Naive thymus-derived CD4-positive, alpha-beta T cell (primary cell): ENCODE measurements around the gene SFMBT2. TPM values are rescaled to one million over a fixed set of nuclear protein-coding genes. Genes with fewer than 3 reads are reported as not detected.

Source experiments
- ATAC-seq: fragments of 150-1000 bp; cut with Tn5 transposase; 2 replicates; pipeline ENCODE4 v1.10.0; 2021; ENCODE audit warnings: mild to moderate bottlenecking, moderate library complexity
- CTCF ChIA-PET: fragments of 350-600 bp; sonication (Branson Sonifier 250); formaldehyde crosslinking; loops from one replicate; lab custom pipeline; 2021; ENCODE audit warnings: antibody characterized with exemption; lab: Charles Lee
- POLR2A ChIA-PET: fragments of 350-600 bp; sonication (Branson Sonifier 250); formaldehyde crosslinking; loops from one replicate; lab custom pipeline; 2021; ENCODE audit warnings: antibody characterized with exemption, inconsistent platforms; lab: Charles Lee
- DNase-seq, 9 donors: peaks; one replicate each; pipeline versions ENCODE4 v3.0.0 to v3.0.0-alpha.2; 2020 to 2022; ENCODE audit warnings: mixed read lengths in 1 of 9
- H3K27ac ChIP-seq: one replicate; pipeline ENCODE4 v1.7.0; 2013; ENCODE audit warnings: mild to moderate bottlenecking, low read depth, low read length, moderate library complexity
- H3K27me3 ChIP-seq, 2 donors: one replicate each; pipeline ENCODE4 v1.7.0; 2013; ENCODE audit warnings: low read length in 2 of 2, mild to moderate bottlenecking in 2 of 2, moderate library complexity in 2 of 2; ENCODE audit not compliant: control insufficient read depth in 2 of 2, insufficient read depth in 2 of 2
- H3K36me3 ChIP-seq, 3 experiments: 1 replicate in 2 of 3; 2 replicates in 1 of 3; pipeline ENCODE4 v1.7.0; 2013; ENCODE audit warnings: low read length in 3 of 3, mild to moderate bottlenecking in 3 of 3, moderate library complexity in 1 of 3; ENCODE audit not compliant: insufficient read depth in 3 of 3, control insufficient read depth in 2 of 3
- H3K4me1 ChIP-seq, 2 donors: one replicate each; pipeline ENCODE4 v1.7.0; 2013; ENCODE audit warnings: low read length in 2 of 2, mild to moderate bottlenecking in 2 of 2, moderate library complexity in 1 of 2; ENCODE audit not compliant: control insufficient read depth in 2 of 2, insufficient read depth in 2 of 2
- H3K4me3 ChIP-seq: 2 replicates; pipeline ENCODE4 v1.7.0; 2013; ENCODE audit warnings: mild to moderate bottlenecking, low read length
- H3K9me3 ChIP-seq, 3 experiments: 1 replicate in 2 of 3; 2 replicates in 1 of 3; pipeline ENCODE4 v1.7.0; 2013; ENCODE audit warnings: low read length in 3 of 3; ENCODE audit not compliant: control insufficient read depth in 2 of 3
- H3K27ac Mint-ChIP-seq, 9 donors: one replicate each; pipeline ENCODE4 v1.8.0; 2020 to 2022; ENCODE audit warnings: mixed read lengths in 9 of 9, mild to moderate bottlenecking in 8 of 9, moderate library complexity in 5 of 9, inconsistent platforms in 2 of 9
- H3K27me3 Mint-ChIP-seq, 5 donors: one replicate each; pipeline ENCODE4 v1.8.0; 2021 to 2022; ENCODE audit warnings: mixed read lengths in 5 of 5, mild to moderate bottlenecking in 1 of 5
- H3K36me3 Mint-ChIP-seq, 5 donors: one replicate each; pipeline ENCODE4 v1.8.0; 2020 to 2022; ENCODE audit warnings: mixed read lengths in 5 of 5, mild to moderate bottlenecking in 3 of 5, inconsistent platforms in 1 of 5
- H3K4me1 Mint-ChIP-seq, 7 donors: one replicate each; pipeline ENCODE4 v1.8.0; 2020 to 2022; ENCODE audit warnings: mixed read lengths in 7 of 7, mild to moderate bottlenecking in 3 of 7, inconsistent platforms in 1 of 7
- H3K4me3 Mint-ChIP-seq, 10 donors: one replicate each; pipeline ENCODE4 v1.8.0; 2020 to 2022; ENCODE audit warnings: mild to moderate bottlenecking in 10 of 10, mixed read lengths in 10 of 10, moderate library complexity in 6 of 10, inconsistent platforms in 2 of 10
- H3K9me3 Mint-ChIP-seq, 11 donors: one replicate each; pipeline ENCODE4 v1.8.0; 2020 to 2022; ENCODE audit warnings: mixed read lengths in 11 of 11, mild to moderate bottlenecking in 4 of 11, inconsistent platforms in 1 of 11, moderate library complexity in 1 of 11
- intact Hi-C, 2 donors: fragments of 100-400 bp; cut with micrococcal nuclease; formaldehyde crosslinking; loops; one replicate each; pipeline ENCODE4 v1.15.1; 2023
- polyA plus RNA-seq, 2 donors: library from polyadenylated mRNA; unstranded; fragments of 300-500 nt; fragmentation: Illumina TruSeq; gene quantifications; one replicate each; pipeline ENCODE4 v1.2.3, GENCODE V29; 2021
- total RNA-seq, 6 experiments: library from RNA in 5 of 6; stranded (reverse) in 5 of 6; gene quantifications; 1 replicate in 5 of 6; 2 replicates in 1 of 6; pipeline ENCODE4 v1.2.3 and lab custom pipeline; 2021 to 2026

SFMBT2 gene
- 10 to 100 TPM; 38.6 to 50.9 (median 40.9) TPM for total RNA-seq
- polyA plus RNA-seq: 1 to 10 TPM; 7.4 to 8.1 TPM
- total RNA-seq (lab: John Stamatoyannopoulos, UW): 99.2 reads per million, percentile 84 among the genes with 10 or more reads in this experiment

GRCh38 chr10:7410862-7411670 is at the start of gene SFMBT2:
SFMBT2 (minus strand) TSS chr10:7411034; CDS start chr10:7381898, 29,136 bp downstream.
- intact Hi-C loops: loop anchor here (1.0 to 10.0 kb wide), 10 partner anchors 73 to 999 kb away; partner anchors contain the start of genes ATP5F1C (in 1 of the 2), GATA3 (in 1 of the 2) and PRKCQ (in 1 of the 2)
- no peaks in the 10 kb centered on the region for H3K27me3 ChIP-seq
- Mint-ChIP-seq H3K9me3 (peaks cover 0 to 4% (median 0%) of the 10 kb centered on the region in 11 donors), H3K27me3 (peaks cover 0 to 34% (median 0%) of the 10 kb centered on the region in 5 donors), H3K27ac (peak within 1 kb of the TSS; percentile 93 to 99 (median 95)), H3K36me3 (peaks cover 0 to 10% (median 0%) of the 10 kb centered on the region in 5 donors), H3K4me3 (peak within 1 kb of the TSS; percentile 93 to 100 (median 99)), H3K4me1 (peaks cover 14 to 49% (median 37%) of the 10 kb centered on the region in 7 donors)
- ChIA-PET POLR2A (interaction anchor here (0.6 to 4.7 kb wide), 15 partner anchors 22 to 1625 kb away, joined by 3 to 21 read pairs (median 4); partner anchors contain the start of genes ATP5F1C and KIN), CTCF (interaction anchor here (0.5 to 5.6 kb wide), 12 partner anchors 11 to 1364 kb away, joined by 3 to 39 read pairs (median 4); no protein-coding TSS in a partner anchor)
- peaks cover 0 to 13% (median 0%) of the 10 kb centered on the region in 3 experiments for H3K36me3 ChIP-seq
- H3K9me3 ChIP-seq: no peaks in the 10 kb centered on the region
- H3K4me1 ChIP-seq: peaks cover 18 to 28% of the 10 kb centered on the region in 2 donors
- DNase-seq (peak; percentile 45 to 71 (median 64)), ATAC-seq (peak; percentile 61)
- peak within 1 kb of the TSS; percentile 92 for H3K4me3 ChIP-seq
- H3K27ac ChIP-seq: peak within 1 kb of the TSS; percentile 76

- ATAC-seq (no peak), DNase-seq (no peak)
- peaks cover 0 to 5% (median 0%) of the 10 kb centered on the region in 11 donors for H3K9me3 Mint-ChIP-seq
- H3K27ac ChIP-seq: no peak overlapping the region
- no peak overlapping the region for H3K4me3 ChIP-seq
- no peaks in the 10 kb centered on the region for H3K27me3 ChIP-seq
- H3K27ac Mint-ChIP-seq: no peak overlapping the region
- H3K27me3 Mint-ChIP-seq: peaks cover 0 to 17% (median 0%) of the 10 kb centered on the region in 5 donors
- no peak overlapping the region for H3K4me3 Mint-ChIP-seq
- H3K9me3 ChIP-seq: no peaks in the 10 kb centered on the region
- H3K36me3 ChIP-seq: no peaks in the 10 kb centered on the region
- H3K36me3 Mint-ChIP-seq: peaks cover 0 to 4% (median 0%) of the 10 kb centered on the region in 5 donors
- ChIA-PET CTCF (no interaction called here), POLR2A (no interaction called here)
- no peaks in the 10 kb centered on the region for H3K4me1 ChIP-seq
- intact Hi-C loops: no loop called here
- H3K4me1 Mint-ChIP-seq: peaks cover 0 to 19% (median 4%) of the 10 kb centered on the region in 7 donors
Observed at GRCh38 chr10:7460006-7460405, 49.2 kb upstream of the SFMBT2 start.

DNA sequence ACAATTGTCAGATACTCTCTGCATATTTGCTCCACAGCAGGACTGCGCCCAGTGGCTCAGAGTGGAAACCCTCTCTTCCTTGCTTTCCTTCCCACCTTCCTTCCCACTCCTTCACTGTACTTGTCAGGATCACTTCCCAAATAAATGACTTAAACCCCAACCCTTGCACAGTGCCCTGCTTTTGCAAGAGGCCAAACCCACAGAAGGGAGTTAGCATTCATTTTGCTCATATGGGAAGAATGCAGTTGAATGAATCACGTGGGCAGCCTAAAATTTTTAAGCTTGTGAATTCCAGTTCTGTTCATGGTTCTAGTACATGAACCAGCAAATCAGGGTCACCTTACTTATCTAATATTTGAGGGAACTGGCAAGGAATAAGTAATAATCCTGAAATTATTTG is 47.7 kb upstream of the SFMBT2 start:
- intact Hi-C loops: no loop called here
- peaks cover 0 to 4% (median 3%) of the 10 kb centered on the region in 5 donors for H3K36me3 Mint-ChIP-seq
- ChIA-PET CTCF (interaction anchor here (0.6 kb wide), 1 partner anchor 111 kb away, joined by 3 read pairs; no protein-coding TSS in a partner anchor), POLR2A (no interaction called here)
- H3K4me1 ChIP-seq: no peaks in the 10 kb centered on the region
- H3K27me3 Mint-ChIP-seq: peaks cover 0 to 20% (median 0%) of the 10 kb centered on the region in 5 donors
- no peak overlapping the region for H3K27ac Mint-ChIP-seq
- ATAC-seq: no peak
- H3K9me3 Mint-ChIP-seq: peaks cover 0 to 8% (median 0%) of the 10 kb centered on the region in 11 donors
- no peaks in the 10 kb centered on the region for H3K9me3 ChIP-seq
- H3K36me3 ChIP-seq: no peaks in the 10 kb centered on the region
- H3K27ac ChIP-seq: no peak overlapping the region
- no peak for DNase-seq
- no peaks in the 10 kb centered on the region for H3K27me3 ChIP-seq
- H3K4me3 Mint-ChIP-seq: no peak overlapping the region
- no peak overlapping the region for H3K4me3 ChIP-seq
- peaks cover 0 to 11% (median 4%) of the 10 kb centered on the region in 7 donors for H3K4me1 Mint-ChIP-seq

DNA sequence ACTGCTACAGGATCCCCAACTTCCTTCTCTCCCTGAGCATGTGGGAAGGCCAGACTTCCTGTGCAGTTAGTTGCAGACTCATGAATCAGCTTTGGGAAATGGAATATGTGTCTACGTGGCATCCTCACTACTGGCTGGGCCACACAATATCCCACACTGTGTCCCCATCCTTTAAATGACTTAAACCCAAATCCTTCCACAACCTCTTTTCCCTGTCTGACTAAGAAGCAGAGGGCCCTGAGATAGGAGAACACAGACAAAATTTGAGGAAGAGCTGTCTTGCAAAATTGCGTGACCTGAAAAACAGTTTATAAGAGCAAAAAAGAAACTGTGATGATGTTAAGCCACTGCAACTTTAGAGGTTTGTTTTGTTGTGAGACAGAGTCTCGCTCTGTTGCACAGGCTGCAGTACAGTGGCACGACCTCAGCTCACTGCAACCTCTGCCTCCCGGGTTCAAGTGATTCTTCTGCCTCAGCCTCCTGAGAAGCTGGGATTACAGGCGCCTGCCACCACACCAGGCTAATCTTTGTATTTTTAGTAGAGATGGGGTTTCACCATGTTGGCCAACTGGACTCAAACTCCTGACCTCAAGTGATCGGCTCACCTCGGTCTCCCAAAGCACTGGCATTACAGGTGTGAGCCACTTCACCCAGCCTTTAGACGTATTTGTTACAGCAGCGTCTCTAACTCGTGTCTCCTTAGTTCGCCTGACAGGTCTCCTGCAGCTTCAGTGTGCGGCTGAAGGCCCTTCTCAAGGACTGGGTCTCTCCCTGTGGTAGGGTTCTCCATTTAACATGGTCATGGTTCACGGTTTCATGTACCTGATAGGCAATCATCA is 46.9 kb upstream of the SFMBT2 start:
- peaks cover 0 to 14% (median 0%) of the 10 kb centered on the region in 11 donors for H3K9me3 Mint-ChIP-seq
- ATAC-seq: no peak
- H3K27ac Mint-ChIP-seq: peak overlapping the region in 1 of 9 donors; percentile 9
- POLR2A ChIA-PET: no interaction called here
- H3K9me3 ChIP-seq: no peaks in the 10 kb centered on the region
- no peak overlapping the region for H3K4me3 ChIP-seq
- CTCF ChIA-PET: no interaction called here
- no peaks in the 10 kb centered on the region for H3K4me1 ChIP-seq
- peaks cover 0 to 5% (median 0%) of the 10 kb centered on the region in 7 donors for H3K4me1 Mint-ChIP-seq
- H3K27me3 Mint-ChIP-seq: peaks cover 0 to 23% (median 0%) of the 10 kb centered on the region in 5 donors
- no peaks in the 10 kb centered on the region for H3K36me3 ChIP-seq
- no peak overlapping the region for H3K27ac ChIP-seq
- peaks cover 0 to 4% (median 3%) of the 10 kb centered on the region in 5 donors for H3K36me3 Mint-ChIP-seq
- intact Hi-C loops: no loop called here
- H3K27me3 ChIP-seq: no peaks in the 10 kb centered on the region
- no peak for DNase-seq
- H3K4me3 Mint-ChIP-seq: no peak overlapping the region

- POLR2A ChIA-PET: no interaction called here
Observed at GRCh38 chr10:7449063-7449695, 38.3 kb upstream of the SFMBT2 start.

More at GRCh38 chr10:7449063-7449695, 38.3 kb upstream of the SFMBT2 start:
- Mint-ChIP-seq H3K27me3 (peaks cover 0 to 28% (median 0%) of the 10 kb centered on the region in 5 donors), H3K4me1 (peaks cover 0 to 15% (median 8%) of the 10 kb centered on the region in 7 donors), H3K4me3 (no peak overlapping the region), H3K9me3 (peaks cover 0 to 34% (median 14%) of the 10 kb centered on the region in 11 donors), H3K36me3 (peaks cover 0 to 15% (median 7%) of the 10 kb centered on the region in 5 donors), H3K27ac (no peak overlapping the region)
- H3K27ac ChIP-seq: no peak overlapping the region
- no peaks in the 10 kb centered on the region for H3K27me3 ChIP-seq
- intact Hi-C loops: no loop called here
- no peaks in the 10 kb centered on the region for H3K36me3 ChIP-seq
- H3K4me3 ChIP-seq: no peak overlapping the region
- H3K4me1 ChIP-seq: no peaks in the 10 kb centered on the region
- DNase-seq (no peak), ATAC-seq (no peak)
- CTCF ChIA-PET: interaction anchor here (0.8 kb wide), 1 partner anchor 530 kb away, joined by 3 read pairs; no protein-coding TSS in a partner anchor
- H3K9me3 ChIP-seq: peaks cover 0 to 14% (median 0%) of the 10 kb centered on the region in 3 experiments
